ENCODE data around the gene SEZ6L.

SEZ6L gene

DNA sequence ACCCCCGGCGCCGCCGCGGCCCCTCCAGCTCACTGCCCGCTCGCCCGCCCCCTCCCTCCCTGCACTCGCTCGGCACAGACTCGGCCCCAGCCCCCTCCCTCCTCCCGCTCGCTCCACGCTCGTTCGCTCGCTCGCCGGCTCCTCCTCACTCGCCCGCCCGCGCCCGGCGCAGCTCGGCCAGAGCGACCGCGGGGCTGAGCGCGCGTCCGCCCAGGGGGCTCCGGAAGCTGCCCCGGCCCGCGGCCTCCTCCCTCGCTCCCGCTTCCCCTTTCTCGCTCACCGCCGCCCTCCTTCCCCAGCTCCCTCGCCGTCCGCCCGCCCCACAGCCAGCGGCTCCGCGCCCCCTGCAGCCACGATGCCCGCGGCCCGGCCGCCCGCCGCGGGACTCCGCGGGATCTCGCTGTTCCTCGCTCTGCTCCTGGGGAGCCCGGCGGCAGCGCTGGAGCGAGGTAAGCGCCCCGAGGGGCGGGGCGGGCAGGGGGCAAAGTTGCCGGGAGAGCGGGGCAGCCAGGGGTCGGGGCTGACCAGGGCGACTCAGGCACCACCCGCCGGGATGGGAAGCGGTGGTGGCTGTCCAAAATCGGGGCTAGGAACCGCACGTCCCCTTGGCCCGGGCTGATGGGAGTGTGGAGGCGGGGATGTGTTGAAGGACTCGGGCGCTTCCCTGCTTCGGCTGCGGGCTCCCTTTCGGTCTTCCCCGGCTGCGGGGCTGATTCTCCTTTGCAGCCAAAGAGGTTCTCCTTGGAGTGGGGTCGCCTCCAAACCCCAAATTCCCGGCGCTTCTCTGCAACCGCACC lies at the start of gene SEZ6L:
TSS of gene SEZ6L (plus strand) at position 148 of the 797 bp plus-strand sequence. CDS start at position 356, 208 bp downstream.
- DNase-seq = no peak

- no peak for DNase-seq
Measured at GRCh38 chr22:26122920-26123468, 46.3 kb upstream of the SEZ6L start.

- no peak for DNase-seq
Measured at GRCh38 chr22:26124991-26125725, 44.1 kb upstream of the SEZ6L start.

GRCh38 chr22:26127126-26127525 lies 42.1 kb upstream of the SEZ6L start:
- DNase-seq = no peak

DNA sequence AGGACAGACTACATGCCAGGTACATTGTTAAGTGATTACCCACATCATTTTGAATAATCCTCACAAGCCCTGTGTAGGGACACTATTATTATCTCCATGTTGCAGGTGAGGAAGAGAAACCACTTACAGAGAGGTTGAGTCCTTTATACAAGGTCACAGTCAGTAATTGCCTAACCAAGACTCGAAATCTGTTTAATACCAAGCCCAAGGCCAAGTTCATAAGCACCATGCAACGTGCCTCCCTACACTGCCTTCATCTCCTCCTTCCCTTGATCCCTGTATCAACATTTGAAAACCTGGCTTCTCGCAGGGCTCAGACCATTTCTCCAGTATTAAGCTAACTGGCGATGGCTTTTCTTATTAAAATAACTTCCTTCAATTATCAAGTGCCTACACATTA lies 41.7 kb upstream of the SEZ6L start:
- DNase-seq = no peak

- DNase-seq = no peak
Measured at GRCh38 chr22:26131589-26132154, 37.6 kb upstream of the SEZ6L start.

DNA sequence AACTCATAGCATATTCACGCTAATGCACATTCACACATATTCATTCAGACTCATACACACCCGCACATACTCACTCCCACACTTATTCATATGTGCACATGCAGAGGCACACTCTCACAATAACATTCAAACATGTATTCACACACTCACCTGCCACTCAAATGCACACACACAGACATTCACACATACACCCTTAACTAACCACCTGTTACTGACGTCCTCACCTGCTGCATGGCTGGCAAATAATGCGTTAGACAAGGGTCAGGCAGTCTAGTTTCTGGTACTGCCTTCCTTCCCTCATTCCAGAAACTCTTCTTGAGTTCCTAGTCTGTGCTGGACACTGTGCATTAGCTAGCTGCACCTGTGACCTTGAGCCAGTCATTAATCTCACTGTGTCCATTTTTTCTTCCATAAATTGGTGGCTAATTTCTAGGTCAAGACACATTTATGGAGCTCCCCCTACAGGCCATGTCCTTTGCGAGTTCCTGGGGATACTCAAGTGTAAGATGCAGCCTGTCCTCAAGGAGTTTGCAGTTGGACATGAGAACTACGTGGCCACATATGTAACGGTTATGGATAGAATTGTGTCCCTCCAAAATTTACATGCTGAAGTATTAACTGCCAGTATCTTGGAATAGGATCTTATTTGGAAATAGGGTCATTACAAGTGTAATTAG lies 34.5 kb upstream of the SEZ6L start:
- no peak for DNase-seq

DNA sequence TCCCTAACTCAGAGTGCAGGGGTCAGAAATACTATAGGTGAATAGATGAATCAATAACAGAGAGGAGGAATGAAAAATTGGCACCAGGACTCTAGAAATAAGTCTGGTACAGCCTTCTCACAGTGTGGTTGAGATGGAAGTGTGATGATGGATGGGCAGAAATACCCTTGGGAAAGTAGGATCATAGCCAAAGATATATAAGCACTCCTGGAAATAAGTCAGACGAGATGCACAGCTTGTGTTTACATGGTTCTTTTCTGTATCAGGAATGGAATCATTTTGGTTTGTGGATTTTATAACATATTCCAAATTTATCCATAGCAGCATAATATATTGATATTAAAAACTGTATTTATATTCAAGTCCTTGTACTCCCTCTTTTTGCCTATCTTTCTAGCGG lies 33.5 kb upstream of the SEZ6L start:
- no peak for DNase-seq

GRCh38 chr22:26139310-26139709 lies 30.0 kb upstream of the SEZ6L start:
- DNase-seq = no peak

GRCh38 chr22:26141831-26142230 lies 27.4 kb upstream of the SEZ6L start:
- DNase-seq = no peak

- no peak for DNase-seq
Measured at GRCh38 chr22:26143806-26144325, 25.4 kb upstream of the SEZ6L start.

DNA sequence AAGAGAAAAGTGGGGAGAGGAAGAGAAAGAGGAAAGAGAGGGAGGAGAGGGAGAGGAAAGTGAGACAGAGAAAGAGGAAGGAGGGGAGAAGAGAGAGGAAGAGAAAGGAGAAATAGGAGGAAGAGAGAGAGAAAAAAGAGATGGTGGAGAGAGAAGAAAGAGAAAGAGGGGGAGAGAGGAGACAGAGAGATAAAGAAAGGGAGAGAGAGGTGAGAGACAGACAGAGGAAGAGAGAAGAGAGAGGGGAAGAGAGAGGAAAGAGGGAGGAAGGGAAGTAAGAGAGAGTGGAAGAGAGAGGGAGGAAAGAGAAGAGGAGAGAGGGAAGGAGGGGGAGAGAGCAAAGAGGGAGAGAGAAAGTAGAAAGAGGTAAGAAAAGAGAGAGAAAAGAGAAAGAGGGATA lies 9.4 kb upstream of the SEZ6L start:
- no peak for DNase-seq

DNA sequence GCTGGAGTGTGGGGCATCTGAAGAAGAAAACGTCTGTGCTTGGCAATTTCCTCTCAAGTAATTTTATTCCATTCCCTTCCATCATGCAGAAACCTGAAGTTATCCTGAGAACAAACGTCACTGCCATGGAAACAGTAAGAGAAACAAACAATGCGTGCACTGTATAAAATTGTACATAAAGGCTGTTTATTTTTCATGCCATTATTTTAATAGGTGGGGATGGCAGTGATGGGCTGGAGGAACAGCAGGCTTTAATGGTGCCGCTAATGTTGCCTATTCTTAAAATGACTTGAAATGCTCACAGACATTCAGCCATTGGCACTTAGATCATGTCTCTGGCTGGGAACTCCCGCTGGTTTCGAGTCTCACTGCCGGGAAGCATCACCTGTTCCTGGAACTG lies 7.5 kb upstream of the SEZ6L start:
- no peak for DNase-seq

GRCh38 chr22:26162926-26163325 lies 6.3 kb upstream of the SEZ6L start:
- DNase-seq = no peak

DNA sequence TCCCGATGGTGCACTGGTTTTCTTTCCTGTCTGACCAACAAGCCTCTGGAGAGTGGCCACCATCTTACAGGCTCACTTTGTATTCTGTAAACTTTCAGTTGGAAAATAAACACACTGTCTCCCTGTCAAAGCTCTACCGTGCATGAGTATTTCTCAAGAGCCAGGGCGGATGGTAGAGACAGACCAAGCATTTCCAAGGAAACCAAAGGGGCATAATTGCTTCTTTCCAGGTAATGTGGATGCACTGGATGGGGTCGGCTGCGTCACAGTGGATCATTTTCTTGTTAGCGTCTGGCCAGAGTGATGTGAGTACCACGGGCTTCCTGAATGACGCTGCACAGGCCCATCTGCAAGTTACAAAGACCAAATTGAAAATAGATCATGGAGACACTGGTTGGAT lies 5.1 kb upstream of the SEZ6L start:
- no peak for DNase-seq

DNA sequence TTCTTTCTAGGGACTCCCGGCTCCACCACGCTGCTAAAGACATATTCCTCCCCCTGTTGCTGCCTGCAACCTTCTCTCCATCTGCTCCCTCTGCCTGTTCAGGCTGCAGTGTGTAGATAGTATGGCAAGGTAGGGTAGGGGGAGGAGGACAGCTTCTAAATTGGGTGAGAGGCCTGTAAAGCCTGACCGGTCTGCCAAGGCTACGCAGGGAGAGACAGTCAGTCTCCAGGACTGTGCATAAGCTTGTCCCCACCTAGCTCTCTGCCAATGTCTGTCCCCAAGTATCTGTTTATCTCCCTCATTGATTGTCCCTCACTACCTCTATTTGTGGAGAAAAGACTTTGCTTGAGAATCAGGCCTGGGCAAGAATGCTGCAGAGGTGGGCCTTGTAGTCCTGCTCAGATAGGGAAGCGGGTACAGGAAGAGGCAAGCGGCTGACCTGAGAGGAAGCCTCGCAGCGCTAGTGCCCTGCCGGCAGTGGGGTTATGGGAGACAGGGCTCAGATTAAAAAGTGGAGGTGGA lies 871 bp upstream of the SEZ6L start:
- no peak for DNase-seq

GRCh38 chr22:26168939-26169314 lies 335 bp upstream of the SEZ6L start:
- no peak for DNase-seq

DNA sequence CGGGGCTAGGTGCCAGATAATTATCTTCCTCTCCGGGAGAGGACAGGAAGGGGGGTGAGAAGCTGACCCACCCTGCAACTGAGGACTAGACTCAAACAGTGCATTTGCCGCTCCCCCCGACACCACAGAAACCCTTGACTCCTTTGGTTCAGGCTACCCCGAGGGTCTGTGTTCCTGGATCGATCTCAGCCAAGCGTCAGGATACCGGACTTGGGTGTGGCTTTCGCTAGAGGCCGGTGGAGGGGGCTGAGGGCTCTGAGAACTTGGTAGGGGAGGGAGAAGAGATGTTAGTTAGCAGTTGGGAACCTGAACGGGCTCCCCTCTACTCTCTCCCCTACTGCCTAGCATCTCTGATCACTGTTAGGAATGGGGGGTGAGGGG lies 840 bp downstream of the SEZ6L start:
- no peak for DNase-seq

DNA sequence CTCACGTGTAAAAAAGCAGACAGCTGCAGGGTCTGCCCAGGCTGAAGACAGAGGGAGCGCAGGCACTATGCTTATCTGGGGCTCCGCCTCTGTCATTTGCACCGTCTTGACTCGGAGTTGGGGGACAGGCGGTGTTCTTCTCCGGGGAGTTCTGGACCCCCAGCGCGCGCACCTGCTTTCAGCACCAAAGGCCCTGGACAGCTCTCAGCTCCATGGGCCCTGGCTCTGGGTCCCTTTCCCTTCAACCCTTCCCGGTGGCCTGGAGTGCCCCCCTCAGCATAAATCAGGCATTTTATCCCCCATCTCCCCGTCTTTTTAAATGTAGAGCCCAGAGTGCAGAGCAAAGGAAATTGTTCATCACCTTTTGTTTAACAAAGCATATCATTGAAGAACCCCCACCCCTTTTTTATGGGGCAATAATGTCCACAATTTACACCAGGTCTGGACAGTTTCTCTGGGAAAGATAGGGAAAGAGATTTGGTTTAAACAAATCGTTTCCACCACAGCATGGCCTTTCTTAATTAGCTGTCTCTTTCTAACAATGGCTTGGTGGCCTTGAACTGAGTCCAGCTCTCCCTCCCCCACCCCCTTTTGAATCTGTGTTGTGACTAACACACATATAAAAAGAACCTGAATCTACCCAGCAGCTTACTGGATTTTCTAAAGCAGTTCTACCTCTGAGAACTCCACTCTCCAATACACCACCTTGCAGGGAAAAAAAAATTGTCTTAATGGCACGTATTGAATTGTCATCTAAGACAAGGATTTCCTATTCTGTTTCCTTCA lies 1.7 kb downstream of the SEZ6L start:
- DNase-seq = no peak

DNA sequence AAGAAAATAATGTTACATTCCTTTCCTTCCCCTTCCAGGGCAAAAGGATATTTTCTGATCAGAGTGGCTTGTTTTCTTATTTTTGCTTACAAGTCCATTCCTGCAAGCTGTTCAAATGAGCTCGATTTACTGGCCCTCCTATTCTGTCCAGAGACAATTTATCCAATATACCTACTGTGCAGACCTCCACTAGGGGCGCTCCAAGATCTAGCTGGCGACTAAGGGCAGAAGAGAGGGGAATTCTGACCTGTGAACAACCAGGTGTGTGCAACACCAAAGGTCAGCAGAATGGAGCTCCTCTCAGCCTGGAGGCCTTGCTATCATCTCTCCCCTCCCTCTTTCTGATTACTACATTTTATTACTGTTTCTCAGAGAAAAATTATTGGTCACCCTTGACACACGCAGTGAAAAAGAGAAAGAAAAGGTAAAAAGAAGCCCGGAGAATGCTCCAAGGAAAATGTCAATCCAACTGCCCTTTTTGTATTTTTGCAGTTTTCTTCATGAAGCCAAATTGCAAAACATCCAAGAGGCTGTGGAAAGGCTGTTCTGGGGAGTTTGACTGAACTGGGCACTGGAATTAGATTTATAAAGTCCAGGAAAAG lies 3.2 kb downstream of the SEZ6L start:
- no peak for DNase-seq

DNA sequence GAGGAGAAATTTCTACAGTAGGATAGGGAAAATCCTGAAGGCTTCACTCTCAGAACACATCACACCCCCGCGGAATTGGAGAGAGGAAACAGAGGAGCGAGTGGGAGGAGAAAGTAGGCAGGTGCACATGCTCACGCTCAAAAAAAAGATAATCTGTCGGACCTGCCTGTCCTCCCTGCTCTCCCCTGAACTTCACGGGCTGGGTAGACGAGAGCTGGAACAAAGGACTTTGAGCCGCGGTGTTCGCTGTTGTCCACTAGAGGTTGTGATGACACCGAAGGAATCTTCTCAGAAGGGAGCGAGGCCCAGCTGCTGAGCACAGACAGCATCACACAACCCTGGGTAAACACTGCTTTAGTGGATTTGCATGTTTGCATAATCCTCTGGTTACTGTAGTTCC lies 5.0 kb downstream of the SEZ6L start:
- no peak for DNase-seq

- no peak for DNase-seq
Measured at GRCh38 chr22:26182723-26183122, 13.5 kb downstream of the SEZ6L start.
